ENCODE measurements around the gene ERBB2. TPM values are rescaled to one million over a fixed set of nuclear protein-coding genes. Genes with fewer than 3 reads are reported as not detected.
A peak's percentile ranks its signal among the peaks of the same experiment; 100 is the strongest.

The ERBB2 gene
- total and polyA plus RNA-seq, 10 of the 15 experiments (the other 5 are each of a cell fraction or from before 2014, with no cell fraction given) = 0.39 to 7.0 (median 4.3) TPM

DNA sequence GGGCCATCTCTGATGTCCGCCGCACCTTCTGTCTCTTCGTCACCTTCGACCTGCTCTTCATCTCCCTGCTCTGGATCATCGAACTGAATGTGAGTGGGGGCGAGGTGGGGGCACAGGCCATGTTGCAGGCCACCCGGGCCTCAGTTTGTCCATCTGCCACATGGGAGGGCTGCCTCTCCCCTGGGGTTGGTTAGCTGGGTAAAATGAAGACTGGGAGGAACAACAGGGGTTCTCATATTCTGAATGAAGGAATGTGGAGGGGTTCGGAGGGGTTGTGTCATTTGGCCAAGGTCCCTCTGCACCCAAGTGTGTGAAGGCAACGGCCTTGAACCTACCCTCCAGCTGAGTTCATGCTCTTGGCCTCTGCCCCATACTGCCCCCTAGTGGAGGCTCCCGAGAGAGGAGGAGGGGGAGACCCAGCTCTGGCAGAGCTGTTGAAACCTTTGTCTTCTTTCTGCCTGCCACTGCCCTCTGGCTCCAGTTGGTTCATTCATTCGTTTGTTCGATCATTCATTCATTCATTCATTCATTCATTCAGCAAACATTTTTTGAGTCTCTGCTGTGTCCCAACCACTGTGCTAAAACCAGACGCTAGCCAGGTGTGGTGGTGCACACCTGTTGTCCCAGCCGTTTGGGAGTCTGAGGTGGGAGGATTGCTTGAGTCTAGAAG, 46.1 kb upstream of the ERBB2 start (continued):
- TF ChIP-seq ZBTB4 (CRISPR knock-in tag; IDR thresholded peaks at IDR 0.05) = no peak
- TF ChIP-seq TAF1 (IDR thresholded peaks at IDR 0.05; ENCODE audit: borderline replicate concordance, low read depth, low read length) = no peak
- TF ChIP-seq RAD21 (IDR thresholded peaks at IDR 0.05; ENCODE audit: insufficient read depth, low read depth, low read length) = peak; percentile 54

DNA sequence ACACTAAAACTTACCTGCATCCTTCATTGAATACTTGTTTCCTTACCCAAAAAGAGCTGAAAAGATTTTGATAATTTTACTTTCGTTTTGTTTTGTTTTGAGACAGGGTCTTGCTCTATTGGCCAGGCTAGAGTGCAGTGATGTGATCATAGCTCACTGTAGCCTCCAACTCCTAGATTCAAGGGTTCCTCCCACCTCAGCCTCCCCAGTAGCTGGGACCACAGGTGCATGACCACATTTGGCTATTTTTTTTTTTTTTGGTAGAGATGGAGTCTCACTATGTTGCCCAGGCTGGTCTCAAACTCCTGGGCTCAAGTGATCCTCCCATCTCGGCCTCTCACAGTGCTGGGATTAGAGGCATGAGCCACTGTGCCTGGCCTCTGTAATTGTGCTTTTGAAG, 44.8 kb upstream of the ERBB2 start:
- H3K36me3 ChIP-seq (ENCODE audit: control insufficient read depth in 2 of 2, insufficient read depth in 2 of 2, low read length in 1 of 2) = peaks cover 11 to 12% of the 10 kb centered on the region in 2 experiments; a peak in 3 of 4 replicates
- WGBS (ENCODE audit: insufficient coverage, insufficient replicate concordance, low lambda C conversion rate, missing lambda C conversion rate) = 46% methylated on average over 2 of the region's 2 CpGs
- H4K20me1 ChIP-seq (ENCODE audit: control insufficient read depth, insufficient read depth) = no peaks in the 10 kb centered on the region
- TF ChIP-seq STAT3 (IDR thresholded peaks at IDR 0.05; ENCODE audit: low read depth, low read length) (no peak), CBX5 (IDR thresholded peaks at IDR 0.05; ENCODE audit: low read depth) (no peak)
- ChIA-PET SMC1A (ENCODE audit: uncharacterized antibody, unreplicated experiment) (interaction anchor here (0.5 to 1.4 kb wide), 6 partner anchors 10 to 327 kb away, joined by 3 to 6 read pairs (median 4); no protein-coding TSS in a partner anchor), POLR2A (no interaction called here), RAD21 (ENCODE audit: unreplicated experiment) (interaction anchor here (1.1 kb wide), 1 partner anchor 16 kb away, joined by 7 read pairs; no protein-coding TSS in a partner anchor), CTCF (interaction anchor here (0.6 to 8.8 kb wide), 29 partner anchors 9 to 530 kb away, joined by 3 to 100 read pairs (median 7); partner anchors contain the start of genes MIEN1, PGAP3, PNMT and STARD3)
- DNase-seq (ENCODE audit: low read depth, low spot score) (no peak), ATAC-seq (no peak), FAIRE-seq (no peak)
- BruUV-seq (replicated peaks) = no TSS peak
- H3K79me2 ChIP-seq (ENCODE audit: control insufficient read depth, insufficient read depth, low read length) = no peaks in the 10 kb centered on the region; the same call in 1 of the 2 replicates
- H3K4me3 ChIP-seq = no peak overlapping the region
- H3K27ac ChIP-seq (ENCODE audit: control insufficient read depth, insufficient read depth) = no peak overlapping the region
- no peak overlapping the region for H3K4me2 ChIP-seq (ENCODE audit: control insufficient read depth, insufficient read depth)
- in situ Hi-C loops (cut with MboI) = no loop called here
- no peak overlapping the region for H3K9ac ChIP-seq (ENCODE audit: control insufficient read depth, insufficient read depth, low read length)
- no peaks in the 10 kb centered on the region for H3K9me3 ChIP-seq (replicated peaks; ENCODE audit: control insufficient read depth, insufficient read depth, low read length)
- peaks cover 6% of the 10 kb centered on the region; the same call in 1 of the 2 replicates for H3K4me1 ChIP-seq (ENCODE audit: control insufficient read depth, insufficient read depth, low read length)
- no peak overlapping the region for H2AFZ ChIP-seq (ENCODE audit: control insufficient read depth, low read depth, low read length)
- H3K27me3 ChIP-seq (replicated peaks in 1 of 2; ENCODE audit: control insufficient read depth in 2 of 2, insufficient read depth in 2 of 2, low read length in 1 of 2) = no peaks in the 10 kb centered on the region
- intact Hi-C loops (cut with micrococcal nuclease; ENCODE audit: unreplicated experiment) = no loop called here
